Fibroblast of the aortic adventitia (primary cell): ENCODE measurements around the gene SIAE. TPM values are rescaled to one million over a fixed set of nuclear protein-coding genes. Genes with fewer than 3 reads are reported as not detected.
"Not testable (repeated sequence)": the region's sequence is repeated elsewhere in the genome, so short reads cannot be mapped to it uniquely, and the experiment has no call there.

Source experiments
- DNase-seq: peaks from one replicate; pipeline ENCODE4 v3.0.0-alpha.2; 2010; ENCODE audit warnings: low read depth
- H3K4me3 ChIP-seq: 2 replicates; pipeline ENCODE4 v1.5.1; 2011; ENCODE audit warnings: low read depth, mild to moderate bottlenecking, control low read depth, low read length, moderate library complexity
- CTCF ChIP-seq: IDR thresholded peaks from 2 replicates; pipeline ENCODE4 v1.5.1; 2011; ENCODE audit warnings: mild to moderate bottlenecking, low read length, control low read depth, inconsistent platforms; ENCODE audit not compliant: insufficient read depth
- total RNA-seq: library from RNA; depleted of rRNA; stranded (reverse); fragments of >200 nt; gene quantifications from 2 replicates; pipeline ENCODE4 v1.2.3, GENCODE V29; 2012; ENCODE audit warnings: low replicate concordance

The SIAE gene
- total RNA-seq, 1 donor, result 15.1 TPM

GRCh38 chr11:124612567-124613246 lies 60.8 kb downstream of the SIAE start:
- TF ChIP-seq CTCF, result no peak
- no peak overlapping the region for H3K4me3 ChIP-seq
- DNase-seq, result no peak

- no peak for TF ChIP-seq CTCF
- no peak overlapping the region for H3K4me3 ChIP-seq
Measured at GRCh38 chr11:124612045-124612444, 61.5 kb downstream of the SIAE start.

GRCh38 chr11:124611064-124611463 lies 62.5 kb downstream of the SIAE start, which contains the start of gene PANX3:
PANX3 (plus strand) TSS chr11:124611428; CDS start chr11:124611557, 129 bp downstream.
- TF ChIP-seq CTCF, result no peak
- H3K4me3 ChIP-seq, result no peak within 1 kb of the TSS
- DNase-seq, result no peak

More at GRCh38 chr11:124612045-124612444, 61.5 kb downstream of the SIAE start:
- DNase-seq, result no peak

GRCh38 chr11:124610295-124610694 lies 63.2 kb downstream of the SIAE start:
- no peak for DNase-seq
- no peak for TF ChIP-seq CTCF
- H3K4me3 ChIP-seq, result no peak overlapping the region

GRCh38 chr11:124608147-124608546 lies 65.4 kb downstream of the SIAE start:
- no peak for DNase-seq
- no peak overlapping the region for H3K4me3 ChIP-seq
- no peak for TF ChIP-seq CTCF

GRCh38 chr11:124605719-124606118 lies 67.8 kb downstream of the SIAE start:
- TF ChIP-seq CTCF, result no peak
- no peak for DNase-seq
- H3K4me3 ChIP-seq, result no peak overlapping the region

GRCh38 chr11:124602723-124603122 lies 70.8 kb downstream of the SIAE start:
- H3K4me3 ChIP-seq, DNase-seq: not testable (repeated sequence)
